ENCODE data around the gene SNN. TPM values are rescaled to one million over a fixed set of nuclear protein-coding genes. Genes with fewer than 3 reads are reported as not detected.

The SNN gene
- total and polyA plus RNA-seq, 9 of the 15 experiments (the other 6 are each of a cell fraction or from before 2014, with no cell fraction given) = 0.07 to 2.9 (median 1.9) TPM

- Histone ChIP-seq H3K9ac (ENCODE audit: insufficient read depth in 1 of 2, low read depth in 2 of 2, low read length in 2 of 2) (no peak overlapping the region), H3K9me1 (ENCODE audit: control insufficient read depth, insufficient read depth, low read length) (no peaks in the 10 kb centered on the region), H3K4me2 (ENCODE audit: insufficient read depth, low read length) (no peak overlapping the region), H3K79me2 (ENCODE audit: control insufficient read depth, insufficient read depth, low read length) (no peaks in the 10 kb centered on the region), H3K27me3 (ENCODE audit: control insufficient read depth in 2 of 2, insufficient read depth in 2 of 2, low read length in 2 of 2) (no peaks in the 10 kb centered on the region), H3K4me3 (no peak overlapping the region), H3K4me1 (replicated peaks in 1 of 2; ENCODE audit: control insufficient read depth in 2 of 2, insufficient read depth in 2 of 2, low read length in 2 of 2) (no peaks in the 10 kb centered on the region), H4K20me1 (replicated peaks; ENCODE audit: control insufficient read depth, insufficient read depth, low read length) (no peaks in the 10 kb centered on the region), H3K9me3 (replicated peaks; ENCODE audit: control insufficient read depth, insufficient read depth, low read depth, low read length) (no peaks in the 10 kb centered on the region), H3K27ac (ENCODE audit: extremely low read depth, low read depth, low read length) (no peak overlapping the region), H3K36me3 (ENCODE audit: control insufficient read depth, insufficient read depth, low read length) (peaks cover 84% of the 10 kb centered on the region), H2AFZ (ENCODE audit: low read depth, low read length) (no peak overlapping the region)
- 96% methylated on average over 3 of the region's 3 CpGs for WGBS (ENCODE audit: insufficient coverage, low coverage, missing lambda C conversion rate)
- POLR2A ChIA-PET = interaction anchor here (1.0 kb wide), 1 partner anchor 14 kb away, joined by 3 read pairs; no protein-coding TSS in a partner anchor
- ATAC-seq = no peak
- no peak for FAIRE-seq
- DNase-seq (ENCODE audit: extremely low read depth in 1 of 4, low spot score in 3 of 4) = no peak
- CTCF ChIA-PET (ENCODE audit: low intra/inter-chr PET ratio) = no interaction called here
- intact Hi-C loops (cut with micrococcal nuclease) (no loop called here), in situ Hi-C loops (cut with MboI) (no loop called here)
- no peak for TF ChIP-seq ERF (CRISPR knock-in tag; IDR thresholded peaks at IDR 0.05)
- no peak for TF ChIP-seq RNF219 (CRISPR knock-in tag; IDR thresholded peaks at IDR 0.05)
- no peak for TF ChIP-seq KLF16 (IDR thresholded peaks at IDR 0.05)
- TF ChIP-seq HNRNPH1 (optimal IDR thresholded peaks at IDR 0.05; ENCODE audit: low read depth, low read length) = no peak
- no peak for TF ChIP-seq TBP (optimal IDR thresholded peaks at IDR 0.05; ENCODE audit: low read depth, low read length)
- no peak for TF ChIP-seq ZKSCAN8 (CRISPR knock-in tag; IDR thresholded peaks at IDR 0.05)
- no TSS peak for BruUV-seq (replicated peaks)
Measured at GRCh38 chr16:11722468-11722808, 54.2 kb downstream of the SNN start.

All from K562 (cell line).